ENCODE data around the gene MDM4. TPM values are rescaled to one million over a fixed set of nuclear protein-coding genes. Genes with fewer than 3 reads are reported as not detected.
A peak's percentile ranks its signal among the peaks of the same experiment; 100 is the strongest.

The MDM4 gene, protein sequence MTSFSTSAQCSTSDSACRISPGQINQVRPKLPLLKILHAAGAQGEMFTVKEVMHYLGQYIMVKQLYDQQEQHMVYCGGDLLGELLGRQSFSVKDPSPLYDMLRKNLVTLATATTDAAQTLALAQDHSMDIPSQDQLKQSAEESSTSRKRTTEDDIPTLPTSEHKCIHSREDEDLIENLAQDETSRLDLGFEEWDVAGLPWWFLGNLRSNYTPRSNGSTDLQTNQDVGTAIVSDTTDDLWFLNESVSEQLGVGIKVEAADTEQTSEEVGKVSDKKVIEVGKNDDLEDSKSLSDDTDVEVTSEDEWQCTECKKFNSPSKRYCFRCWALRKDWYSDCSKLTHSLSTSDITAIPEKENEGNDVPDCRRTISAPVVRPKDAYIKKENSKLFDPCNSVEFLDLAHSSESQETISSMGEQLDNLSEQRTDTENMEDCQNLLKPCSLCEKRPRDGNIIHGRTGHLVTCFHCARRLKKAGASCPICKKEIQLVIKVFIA
- total RNA-seq (2014; rRNA removed; shearing (Covaris generic)), result 102 and 120 TPM in 2 replicates
- 282 and 343 TPM in 2 replicates for total RNA-seq (2022)
- percentile 98 among the genes with signal in this experiment for Bru-seq, nascent RNA
- percentile 99 among the genes with signal in this experiment for BruChase-seq, experiment 1, labeled RNA remaining after a 6-hour chase
- percentile 99 among the genes with signal in this experiment for BruChase-seq, experiment 2, labeled RNA remaining after a 2-hour chase
- long read RNA-seq, full-length matches to known transcripts, result 10 of 36 reads
- long read RNA-seq, partial matches to known transcripts, result 2 of 36 reads
- long read RNA-seq, other reads (novel, unspliced or antisense), result 24 of 36 reads

DNA sequence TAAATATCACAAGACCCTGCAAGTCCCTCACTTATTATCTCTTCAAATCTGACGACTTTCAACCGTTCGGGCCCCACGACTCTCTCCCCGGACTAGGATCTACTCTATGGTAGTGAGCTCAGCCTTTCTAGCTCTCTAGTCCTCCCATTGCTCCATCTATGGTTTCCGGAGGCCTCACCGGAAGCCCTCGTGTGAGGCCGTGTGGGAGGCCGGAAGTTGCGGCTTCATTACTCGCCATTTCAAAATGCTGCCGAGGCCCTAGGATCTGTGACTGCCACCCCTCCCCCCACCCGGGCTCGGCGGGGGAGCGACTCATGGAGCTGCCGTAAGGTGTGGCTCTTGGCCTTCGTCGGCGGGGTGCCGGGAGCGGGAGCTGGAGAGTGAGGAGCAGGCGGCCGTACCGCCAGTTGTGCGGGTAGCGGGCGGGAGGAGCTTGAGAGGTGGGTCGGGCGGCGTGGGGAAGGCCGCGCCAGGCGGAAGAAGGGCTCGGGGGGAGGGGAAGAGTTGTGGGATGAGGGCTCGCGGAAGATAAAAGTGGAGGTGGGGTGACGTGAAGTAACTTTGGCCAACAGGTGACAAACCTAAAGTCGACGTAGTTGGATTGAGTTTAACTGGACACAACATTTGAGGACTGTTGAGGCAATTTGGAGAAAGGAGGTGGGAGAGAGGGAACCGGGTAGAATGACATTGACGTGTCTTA is at the start of gene MDM4:
TSS of gene MDM4 (plus strand) at position 227 of the 700 bp plus-strand sequence. CDS start 9,113 bp downstream, outside the sequence.
- Histone ChIP-seq H3K27ac (ENCODE audit: low read depth, low read length, poor library complexity, severe bottlenecking) (peak within 1 kb of the TSS; percentile 100), H4K20me1 (ENCODE audit: insufficient read depth, low read length) (no peaks in the 10 kb centered on the region), H3K4me3 (ENCODE audit: low read depth, low read length, poor library complexity, severe bottlenecking) (peak within 1 kb of the TSS; percentile 88), H2AFZ (ENCODE audit: low read length) (no peak within 1 kb of the TSS; the same call in 1 of the 2 replicates), H3K4me1 (ENCODE audit: insufficient read depth, low read length, poor library complexity, severe bottlenecking) (peaks cover 85% of the 10 kb centered on the region), H3K79me2 (ENCODE audit: insufficient read depth, low read depth, low read length) (peaks cover 45% of the 10 kb centered on the region), H3K9me3 (ENCODE audit: low read length) (peaks cover 22% of the 10 kb centered on the region; the same call in 1 of the 2 replicates), H3K36me3 (ENCODE audit: insufficient read depth, low read length) (peaks cover 36% of the 10 kb centered on the region), H3K9me2 (ENCODE audit: insufficient read depth, low read length) (no peaks in the 10 kb centered on the region), H3K4me2 (ENCODE audit: low read length) (peak within 1 kb of the TSS; percentile 85)
- ChIA-PET CTCF (ENCODE audit: unreplicated experiment) (interaction anchor here (0.6 to 1.3 kb wide), 4 partner anchors 9 to 247 kb away, joined by 3 to 10 read pairs (median 4); no protein-coding TSS in a partner anchor), POLR2A (interaction anchor here (0.6 to 7.6 kb wide), 20 partner anchors 7 to 1233 kb away, joined by 3 to 131 read pairs (median 4); partner anchors contain the start of gene PIK3C2B)
- intact Hi-C loops (cut with micrococcal nuclease; ENCODE audit: unreplicated experiment), result loop anchor here (5.0 to 10.0 kb wide), 3 partner anchors 768 to 1224 kb away; no protein-coding TSS in a partner anchor
- DNase-seq (ENCODE audit: low spot score), result peak; percentile 98
- TF ChIP-seq, protein P1, sequence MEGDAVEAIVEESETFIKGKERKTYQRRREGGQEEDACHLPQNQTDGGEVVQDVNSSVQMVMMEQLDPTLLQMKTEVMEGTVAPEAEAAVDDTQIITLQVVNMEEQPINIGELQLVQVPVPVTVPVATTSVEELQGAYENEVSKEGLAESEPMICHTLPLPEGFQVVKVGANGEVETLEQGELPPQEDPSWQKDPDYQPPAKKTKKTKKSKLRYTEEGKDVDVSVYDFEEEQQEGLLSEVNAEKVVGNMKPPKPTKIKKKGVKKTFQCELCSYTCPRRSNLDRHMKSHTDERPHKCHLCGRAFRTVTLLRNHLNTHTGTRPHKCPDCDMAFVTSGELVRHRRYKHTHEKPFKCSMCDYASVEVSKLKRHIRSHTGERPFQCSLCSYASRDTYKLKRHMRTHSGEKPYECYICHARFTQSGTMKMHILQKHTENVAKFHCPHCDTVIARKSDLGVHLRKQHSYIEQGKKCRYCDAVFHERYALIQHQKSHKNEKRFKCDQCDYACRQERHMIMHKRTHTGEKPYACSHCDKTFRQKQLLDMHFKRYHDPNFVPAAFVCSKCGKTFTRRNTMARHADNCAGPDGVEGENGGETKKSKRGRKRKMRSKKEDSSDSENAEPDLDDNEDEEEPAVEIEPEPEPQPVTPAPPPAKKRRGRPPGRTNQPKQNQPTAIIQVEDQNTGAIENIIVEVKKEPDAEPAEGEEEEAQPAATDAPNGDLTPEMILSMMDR (conservative IDR thresholded peaks at IDR 0.05; ENCODE audit: low read length), result no peak
- TF ChIP-seq EZH2phosphoT487 (IDR thresholded peaks at IDR 0.05; ENCODE audit: borderline replicate concordance, low read depth, low read length), result no peak
- no TSS peak for BruUV-seq (replicated peaks)

DNA sequence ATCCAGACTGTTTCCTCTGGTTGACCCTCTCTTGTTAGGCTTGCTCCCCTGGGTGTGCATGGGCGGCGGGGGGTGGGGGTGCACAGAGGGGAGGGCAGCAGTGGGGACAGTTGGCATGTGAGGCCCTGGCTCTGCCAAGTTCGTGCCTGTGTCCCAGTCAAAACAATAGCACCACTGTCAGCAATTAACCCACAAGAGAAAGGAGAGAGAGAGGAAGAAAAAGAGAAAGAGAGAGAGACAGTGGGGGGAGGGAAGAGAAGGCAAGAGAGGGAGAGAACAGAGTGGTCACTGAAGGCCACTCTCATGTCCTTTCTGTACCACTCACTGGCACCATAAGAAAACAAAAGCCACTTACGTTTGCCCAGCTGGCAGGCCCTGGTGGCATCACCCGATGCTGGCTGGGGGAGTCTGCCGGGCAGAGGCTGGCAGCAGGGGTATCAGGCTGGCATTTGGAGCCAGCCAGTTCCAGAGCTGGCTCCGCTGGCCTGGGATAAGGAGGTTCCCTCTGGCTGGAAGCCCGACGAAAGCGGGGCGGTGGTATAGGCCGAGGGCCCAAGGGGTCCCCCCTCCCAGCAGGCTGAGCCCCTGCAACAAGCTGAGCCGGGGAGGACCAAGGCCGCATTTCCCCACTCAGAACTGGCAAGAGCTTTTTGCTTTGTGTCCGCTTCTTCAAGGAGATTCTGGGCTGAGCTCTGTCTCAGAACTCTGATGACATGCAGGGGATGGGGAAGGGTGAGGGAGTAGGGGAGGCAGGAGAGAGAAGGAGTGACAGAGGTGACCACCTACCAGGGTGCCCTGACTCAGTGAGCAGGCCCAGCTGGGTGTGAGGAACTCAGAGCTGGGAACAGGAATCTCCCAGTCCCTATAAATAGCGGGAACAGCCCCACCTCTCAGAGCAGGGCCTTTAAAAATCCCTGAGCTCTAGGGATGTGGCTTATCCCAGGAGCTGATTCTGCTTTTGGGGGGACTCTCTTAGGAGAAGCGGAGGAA is 49.5 kb upstream of the MDM4 start:
- no peak overlapping the region for H3K27ac ChIP-seq (ENCODE audit: low read depth, low read length, poor library complexity, severe bottlenecking)
- no peak overlapping the region for H2AFZ ChIP-seq (ENCODE audit: low read length)
- no peak for TF ChIP-seq EZH2phosphoT487 (IDR thresholded peaks at IDR 0.05; ENCODE audit: borderline replicate concordance, low read depth, low read length)
- TF ChIP-seq, protein P1 (conservative IDR thresholded peaks at IDR 0.05; ENCODE audit: low read length), result no peak
- H3K9me3 ChIP-seq (ENCODE audit: low read length), result no peaks in the 10 kb centered on the region
- CTCF ChIA-PET (ENCODE audit: unreplicated experiment), result interaction anchor here (0.6 to 2.4 kb wide), 6 partner anchors 11 to 661 kb away, joined by 3 to 11 read pairs (median 6); no protein-coding TSS in a partner anchor
- H3K4me3 ChIP-seq (ENCODE audit: low read depth, low read length, poor library complexity, severe bottlenecking), result no peak overlapping the region
- no peaks in the 10 kb centered on the region for H3K36me3 ChIP-seq (ENCODE audit: insufficient read depth, low read length)
- H4K20me1 ChIP-seq (ENCODE audit: insufficient read depth, low read length), result no peaks in the 10 kb centered on the region
- no peaks in the 10 kb centered on the region for H3K79me2 ChIP-seq (ENCODE audit: insufficient read depth, low read depth, low read length)
- peak overlapping the region; percentile 62 for H3K4me2 ChIP-seq (ENCODE audit: low read length)
- H3K4me1 ChIP-seq (ENCODE audit: insufficient read depth, low read length, poor library complexity, severe bottlenecking), result peaks cover 47% of the 10 kb centered on the region
- H3K9me2 ChIP-seq (ENCODE audit: insufficient read depth, low read length), result no peaks in the 10 kb centered on the region
- no peak for DNase-seq (ENCODE audit: low spot score)
- POLR2A ChIA-PET, result interaction anchor here (0.7 to 6.3 kb wide), 11 partner anchors 12 to 144 kb away, joined by 3 to 55 read pairs (median 4); partner anchors contain the start of gene PIK3C2B
- no TSS peak for BruUV-seq (replicated peaks)
- intact Hi-C loops (cut with micrococcal nuclease; ENCODE audit: unreplicated experiment), result no loop called here

All from OCI-LY7 (cell line).